Common myeloid progenitor, CD34-positive (primary cell): Measurements from ENCODE around the gene TAF13.

Experiments
- CTCF ChIA-PET: fragments of 350-600 bp; sonication (Branson Sonifier 250); formaldehyde crosslinking; loops from one replicate; lab custom pipeline; 2021; ENCODE audit warnings: antibody characterized with exemption; lab: Charles Lee
- POLR2A ChIA-PET: fragments of 350-600 bp; sonication (Branson Sonifier 250); formaldehyde crosslinking; loops from one replicate; lab custom pipeline; 2021; ENCODE audit warnings: antibody characterized with exemption; lab: Charles Lee
- DNase-seq, 3 donors: peaks; one replicate each; pipeline versions ENCODE4 v3.0.0 to v3.0.0-alpha.2; 2013
- H3K27ac ChIP-seq, 2 experiments: 1 replicate in 1 of 2; 2 replicates in 1 of 2; pipeline ENCODE4 v1.7.0; 2013; ENCODE audit warnings: inconsistent platforms in 2 of 2, low read length in 2 of 2, mild to moderate bottlenecking in 2 of 2, low read depth in 1 of 2, moderate library complexity in 1 of 2; ENCODE audit not compliant: severe bottlenecking in 2 of 2, insufficient read depth in 1 of 2, poor library complexity in 1 of 2
- H3K27me3 ChIP-seq, 5 experiments: replicated peaks in 2 of 5; 1 replicate in 3 of 5; 2 replicates in 2 of 5; pipeline versions ENCODE4 v1.6.1 to v1.7.0; 2013; ENCODE audit warnings: low read length in 4 of 5, mild to moderate bottlenecking in 2 of 5, moderate library complexity in 2 of 5, inconsistent platforms in 1 of 5; ENCODE audit not compliant: insufficient read depth in 5 of 5, control insufficient read depth in 4 of 5
- H3K36me3 ChIP-seq, 4 experiments: 1 replicate in 2 of 4; 2 replicates in 2 of 4; pipeline versions ENCODE4 v1.6.1 to v1.7.0; 2013; ENCODE audit warnings: low read length in 3 of 4, control low read depth in 1 of 4, mild to moderate bottlenecking in 1 of 4; ENCODE audit not compliant: control insufficient read depth in 4 of 4, insufficient read depth in 4 of 4
- H3K4me1 ChIP-seq, 4 experiments: 1 replicate in 3 of 4; 2 replicates in 1 of 4; pipeline versions ENCODE4 v1.6.1 to v1.7.1; 2013; ENCODE audit warnings: low read length in 3 of 4, mild to moderate bottlenecking in 3 of 4, control low read depth in 1 of 4, inconsistent platforms in 1 of 4, moderate library complexity in 1 of 4; ENCODE audit not compliant: control insufficient read depth in 4 of 4, insufficient read depth in 4 of 4; ENCODE audit errors: control extremely low read depth in 1 of 4
- H3K4me3 ChIP-seq, 7 experiments: 1 replicate in 4 of 7; 2 replicates in 3 of 7; pipeline versions ENCODE4 v1.5.1 to v1.7.0; 2013; ENCODE audit warnings: mild to moderate bottlenecking in 7 of 7, low read length in 6 of 7, moderate library complexity in 6 of 7, inconsistent platforms in 2 of 7, low read depth in 2 of 7, control low read depth in 1 of 7; ENCODE audit not compliant: insufficient read depth in 4 of 7, control insufficient read depth in 1 of 7; ENCODE audit errors: extremely low read depth in 1 of 7
- H3K9me3 ChIP-seq, 5 experiments: 1 replicate in 4 of 5; 2 replicates in 1 of 5; pipeline versions ENCODE4 v1.6.1 to v1.7.1; 2013; ENCODE audit warnings: low read length in 4 of 5, mild to moderate bottlenecking in 2 of 5, inconsistent platforms in 1 of 5, low read depth in 1 of 5, moderate library complexity in 1 of 5; ENCODE audit not compliant: control insufficient read depth in 4 of 5, insufficient read depth in 2 of 5; ENCODE audit errors: control extremely low read depth in 1 of 5
- WGBS: methylation state at CpG from one replicate; pipeline ENCODE4 v1.1.5; 2013; ENCODE audit not compliant: insufficient coverage; 5-methylcytosine and 5-hydroxymethylcytosine counted together

TAF13 gene

GRCh38 chr1:109084563-109085517 is 9.0 kb upstream of the TAF13 start:
- POLR2A ChIA-PET, result no interaction called here
- Histone ChIP-seq H3K4me3 (no peak overlapping the region), H3K36me3 (no peaks in the 10 kb centered on the region), H3K27ac (no peak overlapping the region), H3K9me3 (no peaks in the 10 kb centered on the region), H3K4me1 (peaks cover 0 to 11% (median 4%) of the 10 kb centered on the region in 4 experiments), H3K27me3 (no peaks in the 10 kb centered on the region)
- 94% methylated on average over 12 of the region's 13 CpGs for WGBS
- peak in 2 of 3 donors; percentile 18 to 44 for DNase-seq
- CTCF ChIA-PET, result interaction anchor here (0.6 to 1.4 kb wide), 5 partner anchors 9 to 136 kb away, joined by 3 to 5 read pairs (median 4); a partner anchor contains a TSS

GRCh38 chr1:109083923-109084322 is 8.1 kb upstream of the TAF13 start:
- 100% methylated on average over 1 of the region's 1 CpG for WGBS
- ChIA-PET CTCF (interaction anchor here (1.0 kb wide), 1 partner anchor 16 kb away, joined by 4 read pairs; no protein-coding TSS in a partner anchor), POLR2A (no interaction called here)
- H3K4me3 ChIP-seq, result no peak overlapping the region
- DNase-seq, result peak in 2 of 3 donors; percentile 39 to 56
- no peaks in the 10 kb centered on the region for H3K36me3 ChIP-seq
- H3K9me3 ChIP-seq, result no peaks in the 10 kb centered on the region
- peaks cover 0 to 9% (median 0%) of the 10 kb centered on the region in 4 experiments for H3K4me1 ChIP-seq
- no peak overlapping the region for H3K27ac ChIP-seq
- no peaks in the 10 kb centered on the region for H3K27me3 ChIP-seq

GRCh38 chr1:109083501-109083900 is 7.7 kb upstream of the TAF13 start:
- ChIA-PET POLR2A (no interaction called here), CTCF (interaction anchor here (1.0 to 2.0 kb wide), 3 partner anchors 9 to 49 kb away, joined by 3 to 9 read pairs (median 4); no protein-coding TSS in a partner anchor)
- no peak overlapping the region for H3K4me3 ChIP-seq
- H3K4me1 ChIP-seq, result peaks cover 0 to 9% (median 0%) of the 10 kb centered on the region in 4 experiments
- no peak for DNase-seq
- no peak overlapping the region for H3K27ac ChIP-seq
- H3K27me3 ChIP-seq, result no peaks in the 10 kb centered on the region
- WGBS, result 86% methylated on average over 1 of the region's 3 CpGs
- no peaks in the 10 kb centered on the region for H3K9me3 ChIP-seq
- H3K36me3 ChIP-seq, result no peaks in the 10 kb centered on the region

GRCh38 chr1:109080441-109081082 is 4.8 kb upstream of the TAF13 start:
- Histone ChIP-seq H3K4me3 (no peak overlapping the region), H3K27ac (no peak overlapping the region), H3K36me3 (no peaks in the 10 kb centered on the region), H3K4me1 (peaks cover 0 to 16% (median 4%) of the 10 kb centered on the region in 4 experiments), H3K9me3 (no peaks in the 10 kb centered on the region), H3K27me3 (no peaks in the 10 kb centered on the region)
- ChIA-PET CTCF (interaction anchor here (1.3 to 6.1 kb wide), 2 partner anchors 8 to 12 kb away, joined by 3 to 35 read pairs; partner anchors contain the start of gene TMEM167B), POLR2A (no interaction called here)
- no peak for DNase-seq
- WGBS, result 100% methylated on average over 2 of the region's 5 CpGs

GRCh38 chr1:109079240-109079622 is 3.4 kb upstream of the TAF13 start:
- CTCF ChIA-PET, result interaction anchor here (2.2 to 6.1 kb wide), 2 partner anchors 9 to 20 kb away, joined by 7 to 35 read pairs; partner anchors contain the start of gene TMEM167B
- no CpG with 5 or more reads among the region's 2 CpGs for WGBS
- no peaks in the 10 kb centered on the region for H3K36me3 ChIP-seq

GRCh38 chr1:109078317-109078716 is 2.5 kb upstream of the TAF13 start:
- peaks cover 2 to 16% (median 10%) of the 10 kb centered on the region in 4 experiments for H3K4me1 ChIP-seq
- no peaks in the 10 kb centered on the region for H3K9me3 ChIP-seq
- no peaks in the 10 kb centered on the region for H3K27me3 ChIP-seq
- H3K27ac ChIP-seq, result no peak overlapping the region
- ChIA-PET POLR2A (interaction anchor here (1.5 kb wide), 1 partner anchor 22 kb away, joined by 4 read pairs; no protein-coding TSS in a partner anchor), CTCF (interaction anchor here (2.2 to 6.1 kb wide), 2 partner anchors 10 to 21 kb away, joined by 7 to 35 read pairs; partner anchors contain the start of gene TMEM167B)
- 100% methylated on average over 1 of the region's 1 CpG for WGBS
- no peak overlapping the region for H3K4me3 ChIP-seq
- no peaks in the 10 kb centered on the region for H3K36me3 ChIP-seq
- no peak for DNase-seq

More at GRCh38 chr1:109079240-109079622, 3.4 kb upstream of the TAF13 start:
- no peaks in the 10 kb centered on the region for H3K27me3 ChIP-seq
- POLR2A ChIA-PET, result interaction anchor here (1.5 kb wide), 1 partner anchor 21 kb away, joined by 4 read pairs; no protein-coding TSS in a partner anchor
- no peaks in the 10 kb centered on the region for H3K9me3 ChIP-seq
- no peak for DNase-seq
- H3K4me1 ChIP-seq, result peaks cover 2 to 19% (median 10%) of the 10 kb centered on the region in 4 experiments
- no peak overlapping the region for H3K4me3 ChIP-seq
- no peak overlapping the region for H3K27ac ChIP-seq
